ENCODE measurements around the gene BZW1.

BZW1 gene

GRCh38 chr2:200788121-200788718, 23.5 kb upstream of the BZW1 start:
- DNase-seq (ENCODE audit: low read depth, low spot score) = peak; percentile 68
- no peak overlapping the region for H3K4me3 ChIP-seq (ENCODE audit: low read depth, low read length)
- in situ Hi-C loops (cut with HindIII; ENCODE audit: low sequenced_read_pairs) = no loop called here
- TF ChIP-seq CTCF (IDR thresholded peaks at IDR 0.05; ENCODE audit: low read depth, low read length) = no peak

- no peak for TF ChIP-seq CTCF (IDR thresholded peaks at IDR 0.05; ENCODE audit: low read depth, low read length)
Observed at GRCh38 chr2:200790185-200790584, 21.5 kb upstream of the BZW1 start.

GRCh38 chr2:200791905-200792304, 19.8 kb upstream of the BZW1 start:
- DNase-seq (ENCODE audit: low read depth, low spot score) = no peak
- no peak for TF ChIP-seq CTCF (IDR thresholded peaks at IDR 0.05; ENCODE audit: low read depth, low read length)
- in situ Hi-C loops (cut with HindIII; ENCODE audit: low sequenced_read_pairs) = no loop called here
- H3K4me3 ChIP-seq (ENCODE audit: low read depth, low read length) = no peak overlapping the region

More at GRCh38 chr2:200790185-200790584, 21.5 kb upstream of the BZW1 start:
- H3K4me3 ChIP-seq (ENCODE audit: low read depth, low read length) = no peak overlapping the region
- no peak for DNase-seq (ENCODE audit: low read depth, low spot score)
- in situ Hi-C loops (cut with HindIII; ENCODE audit: low sequenced_read_pairs) = no loop called here

- no peak overlapping the region for H3K4me3 ChIP-seq (ENCODE audit: low read depth, low read length)
- no peak for TF ChIP-seq CTCF (IDR thresholded peaks at IDR 0.05; ENCODE audit: low read depth, low read length)
- no peak for DNase-seq (ENCODE audit: low read depth, low spot score)
- in situ Hi-C loops (cut with HindIII; ENCODE audit: low sequenced_read_pairs) = no loop called here
Observed at GRCh38 chr2:200794143-200794542, 17.6 kb upstream of the BZW1 start.

- peak; percentile 10 for TF ChIP-seq CTCF (IDR thresholded peaks at IDR 0.05; ENCODE audit: low read depth, low read length)
- H3K4me3 ChIP-seq (ENCODE audit: low read depth, low read length) = no peak overlapping the region
- in situ Hi-C loops (cut with HindIII; ENCODE audit: low sequenced_read_pairs) = no loop called here
- no peak for DNase-seq (ENCODE audit: low read depth, low spot score)
Observed at GRCh38 chr2:200795028-200795440, 16.7 kb upstream of the BZW1 start.

- in situ Hi-C loops (cut with HindIII; ENCODE audit: low sequenced_read_pairs) = no loop called here
- TF ChIP-seq CTCF (IDR thresholded peaks at IDR 0.05; ENCODE audit: low read depth, low read length) = no peak
- no peak overlapping the region for H3K4me3 ChIP-seq (ENCODE audit: low read depth, low read length)
- DNase-seq (ENCODE audit: low read depth, low spot score) = no peak
Observed at GRCh38 chr2:200796561-200796960, 15.1 kb upstream of the BZW1 start.
